Neural cell (in vitro differentiated cells): ENCODE data around the gene ARHGAP29. TPM values are rescaled to one million over a fixed set of nuclear protein-coding genes. Genes with fewer than 3 reads are reported as not detected.

Experiments used
- H2AFZ ChIP-seq: fragments of 200-600, 300-800 bp; sonication (generic), shearing (Covaris generic); 2 replicates; pipeline ENCODE4 v1.6.0; 2014; ENCODE audit warnings: low read depth, mild to moderate bottlenecking, antibody characterized with exemption, low read length, moderate library complexity
- H3F3A ChIP-seq: fragments of 200-600 bp; shearing (Covaris generic); 2 replicates; pipeline ENCODE4 v1.6.1; 2016; ENCODE audit warnings: mild to moderate bottlenecking, moderate library complexity, mixed read lengths, antibody characterized with exemption, low read length; ENCODE audit not compliant: insufficient read depth, poor library complexity, severe bottlenecking
- H3K27ac ChIP-seq: fragments of 200-600, 300-800 bp; sonication (generic), shearing (Covaris generic); 2 replicates; pipeline ENCODE4 v1.5.1; 2014; ENCODE audit warnings: mild to moderate bottlenecking, low read length, moderate library complexity
- H3K27me3 ChIP-seq: fragments of 300-800, 200-600 bp; sonication (generic), shearing (Covaris generic); 2 replicates; pipeline ENCODE4 v1.6.0; 2014; ENCODE audit warnings: mild to moderate bottlenecking, low read depth, low read length, moderate library complexity; ENCODE audit not compliant: insufficient read depth
- H3K36me3 ChIP-seq: fragments of 300-800, 200-600 bp; sonication (generic), shearing (Covaris generic); 2 replicates; pipeline ENCODE4 v1.5.1; 2014; ENCODE audit warnings: mild to moderate bottlenecking, antibody characterized with exemption, low read length, moderate library complexity; ENCODE audit not compliant: insufficient read depth
- H3K4me2 ChIP-seq: fragments of 300-800, 200-600 bp; sonication (generic), shearing (Covaris generic); 2 replicates; pipeline ENCODE4 v1.6.0; 2014; ENCODE audit warnings: mild to moderate bottlenecking, low read length
- H3K4me3 ChIP-seq: fragments of 300-800, 200-600 bp; sonication (generic), shearing (Covaris generic); 2 replicates; pipeline ENCODE4 v1.5.1; 2014; ENCODE audit warnings: mild to moderate bottlenecking, low read length, moderate library complexity
- H3K79me2 ChIP-seq: fragments of 200-600 bp; shearing (Covaris generic); replicated peaks from 2 replicates; pipeline ENCODE4 v1.6.0; 2014; ENCODE audit warnings: mild to moderate bottlenecking, low read length, moderate library complexity; ENCODE audit not compliant: insufficient read depth
- H3K9ac ChIP-seq: fragments of 300-800, 200-600 bp; sonication (generic), shearing (Covaris generic); 2 replicates; pipeline ENCODE4 v1.6.1; 2016; ENCODE audit warnings: mild to moderate bottlenecking, low read length, mixed read lengths
- H3K9me2 ChIP-seq: fragments of 200-600 bp; shearing (Covaris generic); 2 replicates; pipeline ENCODE4 v1.6.1; 2016; ENCODE audit warnings: mild to moderate bottlenecking, low read length, mixed read lengths; ENCODE audit not compliant: insufficient read depth
- H3K9me3 ChIP-seq: fragments of 200-600, 300-800 bp; sonication (generic), shearing (Covaris generic); 2 replicates; pipeline ENCODE4 v1.6.1; 2016; ENCODE audit warnings: mild to moderate bottlenecking, mixed run types, low read length, moderate library complexity, mixed read lengths
- H4K20me1 ChIP-seq: fragments of 200-600 bp; shearing (Covaris generic); 2 replicates; pipeline ENCODE4 v1.6.1; 2016; ENCODE audit warnings: mild to moderate bottlenecking, mixed run types; ENCODE audit not compliant: insufficient read depth
- EP300 ChIP-seq: fragments of 450-650 bp; conservative IDR thresholded peaks from 2 replicates; pipeline ENCODE4 v1.6.1; 2014; ENCODE audit warnings: antibody characterized with exemption, mild to moderate bottlenecking, moderate library complexity; ENCODE audit not compliant: poor library complexity, severe bottlenecking
- EZH2 ChIP-seq: fragments of 200-600, 300-800 bp; shearing (Covaris generic), sonication (generic); IDR thresholded peaks from 2 replicates; pipeline ENCODE4 v1.6.1; 2014; ENCODE audit warnings: antibody characterized with exemption, low read length, borderline replicate concordance, mild to moderate bottlenecking; ENCODE audit not compliant: insufficient read depth, poor library complexity, severe bottlenecking
- MXI1 ChIP-seq: fragments of 450-650 bp; conservative IDR thresholded peaks from 2 replicates; pipeline ENCODE4 v1.6.1; 2014; ENCODE audit warnings: antibody characterized with exemption, mild to moderate bottlenecking; ENCODE audit not compliant: poor library complexity, severe bottlenecking
- POLR2AphosphoS5 ChIP-seq: IDR thresholded peaks from 2 replicates; pipeline ENCODE4 v1.6.1; 2012
- RAD21 ChIP-seq: fragments of 450-650 bp; conservative IDR thresholded peaks from 2 replicates; pipeline ENCODE4 v1.6.1; 2014; ENCODE audit warnings: antibody characterized with exemption, mild to moderate bottlenecking, moderate library complexity
- REST ChIP-seq: IDR thresholded peaks from 2 replicates; pipeline ENCODE4 v1.6.1; 2012; ENCODE audit warnings: borderline replicate concordance
- SMC3 ChIP-seq: fragments of 450-650 bp; conservative IDR thresholded peaks from 2 replicates; pipeline ENCODE4 v1.6.1; 2014; ENCODE audit warnings: antibody characterized with exemption, mild to moderate bottlenecking, moderate library complexity; ENCODE audit not compliant: poor library complexity
- TAF1 ChIP-seq: IDR thresholded peaks from 2 replicates; pipeline ENCODE4 v1.6.1; 2012; ENCODE audit warnings: low read depth
- polyA plus RNA-seq: library from polyadenylated mRNA; depleted of rRNA; stranded (reverse); fragments of >200 nt; gene quantifications from 2 replicates; pipeline ENCODE4 v1.2.3, GENCODE V29; 2014
- TF ChIP-seq, protein P1 (sequence below): fragments of 450-650 bp; IDR thresholded peaks from 2 replicates; pipeline ENCODE4 v1.5.1; 2014; ENCODE audit warnings: antibody characterized with exemption, mild to moderate bottlenecking, moderate library complexity; ENCODE audit not compliant: poor library complexity, severe bottlenecking

Gene ARHGAP29
- polyA plus RNA-seq, 1 donor from 2014 or later: 1.2 TPM

GRCh38 chr1:94143173-94143808 lies 94.1 kb downstream of the ARHGAP29 start:
- Histone ChIP-seq H3K36me3 (no peaks in the 10 kb centered on the region), H3K4me2 (no peak overlapping the region), H3K4me3 (no peak overlapping the region), H3K27me3 (no peaks in the 10 kb centered on the region), H3K9me3 (no peaks in the 10 kb centered on the region), H4K20me1 (no peaks in the 10 kb centered on the region), H3F3A (no peaks in the 10 kb centered on the region), H3K9me2 (no peaks in the 10 kb centered on the region), H2AFZ (no peak overlapping the region), H3K27ac (no peak overlapping the region), H3K79me2 (no peaks in the 10 kb centered on the region), H3K9ac (no peak overlapping the region)
- no peak for TF ChIP-seq POLR2AphosphoS5
- TF ChIP-seq MXI1: no peak
- no peak for TF ChIP-seq REST
- no peak for TF ChIP-seq SMC3
- no peak for TF ChIP-seq EZH2
- no peak for TF ChIP-seq EP300
- no peak for TF ChIP-seq TAF1
- no peak for TF ChIP-seq RAD21
- TF ChIP-seq, protein P1, sequence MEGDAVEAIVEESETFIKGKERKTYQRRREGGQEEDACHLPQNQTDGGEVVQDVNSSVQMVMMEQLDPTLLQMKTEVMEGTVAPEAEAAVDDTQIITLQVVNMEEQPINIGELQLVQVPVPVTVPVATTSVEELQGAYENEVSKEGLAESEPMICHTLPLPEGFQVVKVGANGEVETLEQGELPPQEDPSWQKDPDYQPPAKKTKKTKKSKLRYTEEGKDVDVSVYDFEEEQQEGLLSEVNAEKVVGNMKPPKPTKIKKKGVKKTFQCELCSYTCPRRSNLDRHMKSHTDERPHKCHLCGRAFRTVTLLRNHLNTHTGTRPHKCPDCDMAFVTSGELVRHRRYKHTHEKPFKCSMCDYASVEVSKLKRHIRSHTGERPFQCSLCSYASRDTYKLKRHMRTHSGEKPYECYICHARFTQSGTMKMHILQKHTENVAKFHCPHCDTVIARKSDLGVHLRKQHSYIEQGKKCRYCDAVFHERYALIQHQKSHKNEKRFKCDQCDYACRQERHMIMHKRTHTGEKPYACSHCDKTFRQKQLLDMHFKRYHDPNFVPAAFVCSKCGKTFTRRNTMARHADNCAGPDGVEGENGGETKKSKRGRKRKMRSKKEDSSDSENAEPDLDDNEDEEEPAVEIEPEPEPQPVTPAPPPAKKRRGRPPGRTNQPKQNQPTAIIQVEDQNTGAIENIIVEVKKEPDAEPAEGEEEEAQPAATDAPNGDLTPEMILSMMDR: no peak

DNA sequence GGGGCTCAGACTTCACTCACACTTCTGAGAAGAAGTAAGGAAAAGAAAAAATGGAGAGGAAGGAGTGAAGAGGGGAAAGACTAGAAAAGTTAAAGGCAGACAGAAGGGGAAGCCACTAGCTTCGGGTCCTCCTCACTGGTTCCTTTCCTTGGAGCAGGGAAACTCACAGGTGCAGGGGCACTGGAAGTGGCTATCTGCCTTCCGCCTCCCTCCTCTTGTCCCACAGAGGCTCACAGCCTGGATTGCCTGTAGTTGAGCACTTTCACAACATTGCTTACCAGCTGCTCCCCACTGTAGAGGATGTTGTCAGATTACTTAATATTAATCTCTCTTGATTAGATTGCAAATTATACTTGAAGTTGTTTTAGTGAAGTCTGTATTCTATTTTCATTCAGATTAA lies 94.8 kb downstream of the ARHGAP29 start:
- H3K79me2 ChIP-seq: no peaks in the 10 kb centered on the region
- H3K27ac ChIP-seq: no peak overlapping the region
- H3K9me3 ChIP-seq: no peaks in the 10 kb centered on the region
- H3K27me3 ChIP-seq: no peaks in the 10 kb centered on the region
- no peak overlapping the region for H2AFZ ChIP-seq
- no peak overlapping the region for H3K9ac ChIP-seq
- no peaks in the 10 kb centered on the region for H3K36me3 ChIP-seq
- no peak overlapping the region for H3K4me3 ChIP-seq
- no peaks in the 10 kb centered on the region for H3F3A ChIP-seq
- no peaks in the 10 kb centered on the region for H3K9me2 ChIP-seq
- H4K20me1 ChIP-seq: no peaks in the 10 kb centered on the region
- no peak overlapping the region for H3K4me2 ChIP-seq
- TF ChIP-seq POLR2AphosphoS5: no peak

DNA sequence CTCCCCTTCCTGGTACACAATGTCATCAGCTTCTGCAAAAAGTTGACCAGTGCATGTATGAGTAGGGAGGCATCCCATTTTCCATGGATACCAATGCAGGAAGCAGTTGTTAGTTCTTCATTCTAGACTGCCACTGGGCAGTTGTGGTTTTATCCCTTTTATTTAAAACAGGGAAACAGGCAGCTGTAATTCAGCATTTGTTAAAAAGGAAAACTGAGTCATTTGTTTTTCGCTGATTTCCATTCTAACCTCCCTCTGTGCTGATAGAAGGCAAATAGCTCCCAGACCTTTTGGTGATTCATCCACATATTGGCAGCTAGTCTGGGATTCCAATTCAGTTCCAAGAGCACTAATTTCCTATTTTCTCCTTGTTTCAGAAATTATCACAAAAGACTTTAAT lies 95.4 kb downstream of the ARHGAP29 start:
- Histone ChIP-seq H2AFZ (no peak overlapping the region), H3K9ac (no peak overlapping the region), H3K4me3 (no peak overlapping the region), H3K4me2 (no peak overlapping the region), H3K27me3 (no peaks in the 10 kb centered on the region), H3F3A (no peaks in the 10 kb centered on the region), H4K20me1 (no peaks in the 10 kb centered on the region), H3K9me2 (no peaks in the 10 kb centered on the region), H3K79me2 (no peaks in the 10 kb centered on the region), H3K27ac (no peak overlapping the region), H3K36me3 (no peaks in the 10 kb centered on the region), H3K9me3 (no peaks in the 10 kb centered on the region)
- TF ChIP-seq SMC3: no peak
- no peak for TF ChIP-seq RAD21
- TF ChIP-seq POLR2AphosphoS5: no peak
- no peak for TF ChIP-seq REST
- TF ChIP-seq TAF1: no peak
